GM18505 (cell line): Measurements from ENCODE around the gene CROCC2.

ENCODE experiments used
- ATAC-seq: cut with Tn5 transposase; IDR thresholded peaks from one replicate; pipeline ENCODE4 v1.9.1; 2021; ENCODE audit not compliant: unreplicated experiment
- POLR2A ChIP-seq: IDR thresholded peaks from 4 replicates; pipeline ENCODE4 v1.6.1; 2011; ENCODE audit warnings: borderline replicate concordance; ENCODE audit not compliant: insufficient read depth, insufficient read length; ENCODE audit errors: extremely low read depth

CROCC2 gene

DNA sequence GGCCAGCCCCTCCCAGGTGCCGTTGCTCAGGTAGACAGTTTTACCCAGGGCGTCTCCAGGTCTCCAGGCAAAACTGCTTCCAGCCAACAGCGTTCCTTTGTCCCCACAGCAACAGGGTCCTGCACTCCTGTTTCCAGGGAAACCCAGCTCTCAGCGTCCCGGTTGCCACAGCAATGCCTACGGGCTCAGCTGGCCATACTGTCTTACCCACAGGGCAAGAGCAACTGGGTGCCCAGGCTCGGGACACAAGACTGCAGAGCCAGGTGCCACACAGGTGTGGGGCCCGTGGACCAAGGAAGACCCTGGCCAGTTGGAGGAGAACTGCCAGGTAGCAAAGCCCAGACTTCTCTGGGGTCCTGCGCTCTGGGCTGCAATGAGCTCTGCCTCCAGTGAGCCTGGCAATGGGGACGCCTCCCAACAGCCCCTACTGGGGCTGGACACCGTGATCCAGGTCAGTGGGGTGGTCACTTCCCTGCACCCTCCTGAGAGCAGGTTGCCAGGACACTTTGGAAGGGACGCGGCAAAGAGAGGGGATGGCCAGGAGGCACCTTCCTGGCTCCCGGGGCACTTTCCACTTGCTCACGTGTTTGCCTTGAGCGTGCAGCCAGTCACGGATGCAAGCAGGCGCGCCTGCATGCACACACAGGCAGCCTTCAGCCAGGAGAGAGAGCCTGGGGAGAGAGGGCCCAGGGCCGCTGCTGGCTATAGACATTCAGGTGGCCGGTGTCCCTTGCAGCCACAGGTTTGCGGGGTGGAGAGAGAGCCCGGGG is at the start of gene CROCC2:
Gene CROCC2, plus strand, starts transcription at position 196 of the 770 bp plus-strand sequence. Its CDS starts 178 bp downstream, at position 374.
- no peak for ATAC-seq
- no peak for TF ChIP-seq POLR2A

DNA sequence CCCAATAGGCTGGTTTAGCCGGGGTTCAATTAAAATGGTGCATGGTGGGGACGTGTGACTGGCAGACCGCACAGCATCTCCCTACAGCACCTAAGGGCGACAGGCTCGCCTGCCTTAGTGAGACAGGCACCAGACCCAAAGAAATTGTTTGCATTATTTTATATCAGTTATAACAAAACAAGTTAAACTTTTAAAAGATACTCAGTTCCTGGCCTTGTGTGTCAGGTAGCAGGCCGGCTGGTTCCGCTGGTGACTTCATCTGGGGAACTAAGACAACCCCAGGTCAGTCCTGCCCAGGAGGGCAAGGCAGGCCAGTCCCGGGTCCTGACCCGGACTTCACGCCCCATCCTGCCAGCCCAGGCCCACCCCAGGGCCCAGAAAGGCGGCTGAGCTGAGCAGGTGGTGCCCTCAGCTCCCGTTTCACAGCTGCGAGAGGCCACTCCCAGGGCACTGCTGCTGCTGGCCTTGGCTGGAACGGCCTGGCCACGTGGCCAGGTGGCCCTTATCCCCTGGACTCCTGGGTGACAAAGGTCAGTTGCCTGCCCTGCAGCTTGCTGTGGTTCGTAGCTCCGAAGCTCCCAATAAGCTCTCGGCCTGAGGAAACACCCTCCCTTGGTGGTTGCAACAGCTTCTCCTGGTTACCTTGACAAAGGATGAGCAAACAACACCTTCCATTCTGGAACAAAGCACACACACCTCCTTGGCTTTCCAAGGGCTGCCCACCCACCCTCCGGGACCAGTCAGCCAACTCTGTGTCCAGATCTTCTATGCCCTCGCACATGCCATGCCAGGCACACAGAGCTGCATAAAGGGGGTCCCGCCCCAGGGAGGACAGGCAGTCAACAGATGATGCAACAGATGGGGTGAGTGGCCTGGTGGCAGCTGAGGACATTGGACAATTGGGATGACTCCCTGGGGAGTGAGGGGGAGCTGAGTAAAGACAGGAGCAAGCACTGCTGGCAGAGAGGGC is 48.8 kb upstream of the CROCC2 start:
- no peak for TF ChIP-seq POLR2A
- no peak for ATAC-seq

DNA sequence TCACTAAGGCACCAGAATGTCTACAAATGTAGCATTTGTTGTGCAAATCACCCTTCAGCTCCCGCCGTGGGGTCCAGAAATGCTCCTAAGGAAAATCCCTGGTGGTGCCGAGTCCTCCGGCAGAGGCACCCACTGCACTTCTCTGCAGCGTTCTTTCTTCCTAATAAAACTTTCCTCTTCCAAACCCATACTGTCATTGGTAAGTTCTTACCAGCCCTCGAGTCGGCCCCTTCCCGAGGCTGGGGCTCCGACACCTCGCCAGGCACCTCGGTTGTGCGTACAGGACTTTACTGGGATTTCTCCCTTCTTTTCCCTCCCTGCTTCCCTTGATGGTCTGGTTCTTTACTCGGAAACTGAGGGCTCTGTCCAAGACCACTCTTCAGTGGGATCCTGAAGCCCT is 47.8 kb upstream of the CROCC2 start:
- ATAC-seq = no peak
- TF ChIP-seq POLR2A = no peak

DNA sequence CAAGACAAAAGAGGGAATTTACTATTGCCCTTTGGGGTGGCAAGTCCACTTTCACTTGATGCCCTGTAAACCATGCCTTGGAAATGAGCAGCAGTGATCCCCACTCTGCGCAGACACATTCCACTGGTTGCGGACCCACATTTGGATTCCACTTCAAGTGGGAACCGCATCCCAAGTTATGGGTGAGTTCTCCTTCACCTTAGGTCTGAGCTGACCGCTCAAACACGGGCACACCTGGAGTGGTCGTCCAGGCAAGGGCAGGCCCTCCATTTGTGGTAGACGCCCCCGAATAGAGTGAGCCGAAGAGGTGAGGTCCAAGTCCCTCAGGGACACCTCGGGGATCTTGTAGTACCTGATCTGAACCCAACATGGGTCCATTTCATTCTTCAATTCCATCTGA is 47.3 kb upstream of the CROCC2 start:
- no peak for TF ChIP-seq POLR2A
- ATAC-seq = no peak

DNA sequence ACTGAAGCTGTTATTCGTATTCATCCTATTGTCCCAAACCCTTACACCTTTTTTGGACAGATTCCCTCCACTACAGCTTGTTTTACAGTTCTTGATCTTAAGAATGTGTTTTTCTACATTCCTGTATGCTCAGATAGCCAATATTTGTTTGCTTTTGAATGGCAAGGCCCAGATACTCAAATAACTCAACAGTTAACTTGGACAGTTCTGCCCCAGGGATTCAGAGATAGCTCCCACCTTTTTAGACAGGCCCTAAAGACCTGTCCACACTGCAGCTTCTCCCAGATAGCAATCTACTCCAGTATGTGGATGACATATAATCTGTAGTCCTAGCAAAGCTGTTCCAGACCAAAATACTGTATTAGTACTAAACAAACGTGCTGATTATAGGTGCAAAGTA is 44.6 kb upstream of the CROCC2 start:
- ATAC-seq = no peak
- TF ChIP-seq POLR2A = no peak

DNA sequence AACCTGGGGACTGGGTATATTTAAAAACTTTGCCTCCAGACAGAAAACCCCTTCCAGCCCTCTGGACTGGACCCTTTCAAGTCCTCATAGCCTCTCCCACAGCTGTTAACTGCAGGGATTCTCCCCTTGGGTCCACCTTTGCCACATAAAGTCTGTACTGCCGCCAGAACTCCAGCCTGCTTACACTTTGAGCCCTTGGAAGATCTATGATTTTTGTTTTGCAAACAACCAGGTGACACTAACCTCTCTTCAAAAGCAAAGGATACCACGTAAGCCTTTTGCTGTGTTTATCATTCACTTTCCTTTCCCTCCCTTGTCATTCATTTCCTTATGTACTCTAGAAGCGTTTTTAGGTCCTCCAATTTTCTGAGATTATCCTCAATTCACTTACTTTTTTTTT is 41.7 kb upstream of the CROCC2 start:
- no peak for TF ChIP-seq POLR2A
- ATAC-seq = no peak

DNA sequence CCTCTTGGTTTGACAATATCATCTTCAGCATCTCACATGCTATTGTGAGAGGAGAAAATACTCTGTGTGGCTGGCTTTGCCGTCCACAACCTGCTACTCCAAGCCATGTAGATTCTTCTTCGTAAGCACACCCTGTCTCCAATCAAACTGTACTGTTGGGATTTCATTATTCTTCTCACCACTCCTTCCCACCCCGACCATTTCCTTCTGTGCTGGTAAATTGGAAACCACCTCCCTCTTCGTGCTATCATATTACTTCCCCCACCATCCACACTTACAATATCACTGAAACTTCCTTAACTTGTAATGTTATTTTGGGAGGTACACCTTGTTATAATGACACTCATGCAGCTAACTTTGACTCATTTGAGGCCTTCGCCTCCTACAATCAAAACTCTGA is 40.7 kb upstream of the CROCC2 start:
- TF ChIP-seq POLR2A = no peak
- ATAC-seq = no peak

DNA sequence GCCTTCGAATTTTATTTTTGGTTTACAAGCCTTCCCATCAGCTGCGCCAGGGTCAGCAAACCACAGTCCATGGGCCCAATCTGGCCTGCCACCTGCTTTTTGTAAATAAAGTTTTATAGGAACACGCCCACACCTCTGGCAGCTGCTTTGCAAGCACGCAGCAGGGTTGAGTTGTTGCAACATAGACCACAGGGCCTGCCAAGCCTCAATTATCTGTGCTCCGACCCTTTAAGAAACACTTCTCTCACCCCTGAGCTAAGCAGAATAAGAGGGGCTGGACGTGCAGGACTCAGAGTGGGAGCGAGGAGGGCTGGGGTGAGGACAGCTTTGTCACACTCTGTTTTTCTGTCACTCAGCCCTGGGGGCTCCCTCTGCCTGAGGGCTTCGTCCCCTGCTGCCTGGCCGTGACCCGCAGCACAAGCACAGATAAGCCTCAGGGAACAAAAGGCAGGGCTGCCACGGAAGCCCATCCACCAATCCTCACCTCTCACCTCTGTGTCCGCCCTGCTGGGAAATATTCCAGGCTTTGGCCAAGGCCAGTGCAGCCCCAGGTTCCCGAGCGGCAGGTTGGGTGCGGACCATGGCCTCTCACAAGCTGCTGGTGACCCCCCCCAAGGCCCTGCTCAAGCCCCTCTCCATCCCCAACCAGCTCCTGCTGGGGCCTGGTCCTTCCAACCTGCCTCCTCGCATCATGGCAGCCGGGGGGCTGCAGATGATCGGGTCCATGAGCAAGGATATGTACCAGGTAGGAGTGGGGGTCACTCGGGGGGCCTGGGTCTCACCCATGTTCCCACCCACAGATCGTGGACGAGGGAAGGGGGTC is 37.6 kb upstream of the CROCC2 start, which contains the start of gene AGXT:
Gene AGXT, plus strand, starts transcription at position 539 of the 823 bp plus-strand sequence. Its CDS starts 42 bp downstream, at position 581.
- ATAC-seq = no peak
- TF ChIP-seq POLR2A = no peak

DNA sequence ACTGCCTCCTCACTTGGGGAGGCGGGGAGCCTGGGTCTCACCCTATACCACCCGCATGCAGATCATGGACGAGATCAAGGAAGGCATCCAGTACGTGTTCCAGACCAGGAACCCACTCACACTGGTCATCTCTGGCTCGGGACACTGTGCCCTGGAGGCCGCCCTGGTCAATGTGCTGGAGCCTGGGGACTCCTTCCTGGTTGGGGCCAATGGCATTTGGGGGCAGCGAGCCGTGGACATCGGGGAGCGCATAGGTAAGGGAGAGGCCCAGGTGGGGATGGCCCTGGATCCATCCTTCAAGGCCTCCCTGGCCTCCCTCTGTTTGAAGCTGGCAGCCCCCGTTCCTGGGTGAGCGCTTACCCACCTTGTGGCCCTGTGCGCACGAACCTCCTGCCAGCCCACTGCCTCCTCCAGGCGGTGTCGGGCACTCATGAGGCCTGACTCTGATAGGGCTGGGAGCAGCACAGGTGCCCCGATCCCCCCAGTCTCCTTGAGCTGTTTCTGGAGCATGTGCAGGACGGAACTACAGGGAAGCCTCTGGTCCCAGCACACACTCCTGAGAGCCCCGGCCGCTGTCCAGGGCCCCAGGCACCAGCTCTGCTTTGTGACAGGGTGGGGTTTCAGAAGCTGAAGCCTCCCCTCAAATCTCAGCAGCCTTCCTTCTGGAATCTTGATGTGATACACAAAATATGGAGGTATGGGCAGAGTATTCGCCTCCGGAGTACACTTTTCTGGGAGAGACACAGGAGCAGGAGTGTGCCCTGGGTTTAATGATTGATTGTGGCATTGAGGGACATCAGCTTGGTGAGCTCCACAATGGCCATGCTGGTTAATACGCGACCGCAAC is 36.8 kb upstream of the CROCC2 start:
- no peak for ATAC-seq

DNA sequence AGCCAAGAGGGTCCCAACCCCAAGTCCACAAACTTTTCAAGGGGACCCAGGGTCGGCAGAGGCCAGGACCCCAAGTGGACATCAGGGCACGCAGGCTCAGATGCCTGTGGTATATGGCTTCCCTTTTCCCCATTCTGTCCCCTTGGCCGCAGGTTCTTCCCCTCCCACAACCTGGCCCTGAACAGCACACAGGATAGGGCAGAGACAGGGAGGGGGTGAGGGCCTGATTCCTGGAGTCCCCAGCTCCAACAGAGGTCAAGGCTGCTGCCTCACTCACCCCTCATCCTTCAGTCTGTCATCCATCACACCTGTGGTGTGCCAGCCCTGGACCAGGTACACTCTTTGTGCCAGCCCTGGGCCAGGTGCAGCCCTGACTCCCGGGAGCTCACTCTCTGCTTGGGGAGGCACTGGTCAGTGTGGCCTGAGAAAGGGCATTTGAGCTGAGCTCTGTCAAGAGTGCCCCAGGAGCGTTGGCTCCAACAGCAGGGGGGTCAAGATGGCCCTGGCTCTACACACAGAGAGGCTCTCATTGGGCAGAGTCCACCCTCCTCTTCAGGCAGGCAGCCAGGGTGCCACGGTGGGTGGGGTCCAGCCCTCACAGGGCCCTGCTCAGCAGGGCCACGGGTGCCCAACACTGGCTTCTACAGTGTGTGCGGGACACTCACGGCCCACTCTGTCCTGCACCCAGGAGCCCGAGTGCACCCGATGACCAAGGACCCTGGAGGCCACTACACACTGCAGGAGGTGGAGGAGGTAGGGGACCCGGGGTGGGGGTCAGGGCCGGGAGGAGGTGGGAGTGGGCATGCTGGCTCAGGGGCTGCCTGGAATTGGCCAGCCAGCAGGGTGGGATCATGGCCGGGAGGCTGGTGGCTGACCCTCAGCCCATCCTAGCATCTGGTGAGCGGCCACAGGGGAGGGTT is 35.9 kb upstream of the CROCC2 start:
- no peak for ATAC-seq
- no peak for TF ChIP-seq POLR2A

More for the DNA sequence above, 36.8 kb upstream of the CROCC2 start:
- no peak for TF ChIP-seq POLR2A
